GM21423 (cell line): Measurements from ENCODE around the gene ZER1.
"Not testable (repeated sequence)": the region's sequence is repeated elsewhere in the genome, so short reads cannot be mapped to it uniquely, and the experiment has no call there.

Experiments
- ATAC-seq: cut with Tn5 transposase; IDR thresholded peaks from one replicate; pipeline ENCODE4 v1.9.1; 2021; ENCODE audit warnings: mild to moderate bottlenecking, moderate library complexity; ENCODE audit not compliant: unreplicated experiment

Gene ZER1

GRCh38 chr9:128788445-128788844 is 16.7 kb upstream of the ZER1 start:
- ATAC-seq: no peak

GRCh38 chr9:128787659-128788058 is 15.9 kb upstream of the ZER1 start:
- ATAC-seq: no peak

- peak; percentile 85 for ATAC-seq
Observed at GRCh38 chr9:128786681-128787601, 15.2 kb upstream of the ZER1 start, which contains the start of gene TBC1D13. Gene TBC1D13, plus strand, starts transcription at chr9:128787253. Its CDS starts 101 bp downstream, at chr9:128787354.

- no peak for ATAC-seq
Observed at GRCh38 chr9:128785427-128785826, 13.7 kb upstream of the ZER1 start.

- ATAC-seq: no peak
Observed at GRCh38 chr9:128782669-128783068, 10.9 kb upstream of the ZER1 start.

GRCh38 chr9:128781187-128782070 is 9.7 kb upstream of the ZER1 start:
- ATAC-seq: no peak

- not testable (repeated sequence) for ATAC-seq
Observed at GRCh38 chr9:128780093-128780492, 8.4 kb upstream of the ZER1 start.

GRCh38 chr9:128774804-128775203 is 3.1 kb upstream of the ZER1 start:
- no peak for ATAC-seq

GRCh38 chr9:128773049-128773448 is 1.3 kb upstream of the ZER1 start:
- ATAC-seq: no peak

- ATAC-seq: peak; percentile 25
Observed at GRCh38 chr9:128771094-128771721, 519 bp downstream of the ZER1 start.

GRCh38 chr9:128770286-128771030 is 1.3 kb downstream of the ZER1 start:
- ATAC-seq: no peak

- ATAC-seq: no peak
Observed at GRCh38 chr9:128768606-128769005, 3.1 kb downstream of the ZER1 start.

GRCh38 chr9:128765499-128765898 is 6.2 kb downstream of the ZER1 start:
- ATAC-seq: no peak

GRCh38 chr9:128764361-128764760 is 7.4 kb downstream of the ZER1 start:
- ATAC-seq: no peak

- ATAC-seq: no peak
Observed at GRCh38 chr9:128762671-128763449, 8.9 kb downstream of the ZER1 start.

GRCh38 chr9:128757602-128758001 is 14.1 kb downstream of the ZER1 start:
- no peak for ATAC-seq

GRCh38 chr9:128753627-128754026 is 18.1 kb downstream of the ZER1 start:
- no peak for ATAC-seq

- ATAC-seq: no peak
Observed at GRCh38 chr9:128750926-128751595, 20.7 kb downstream of the ZER1 start.

GRCh38 chr9:128747241-128747640 is 24.5 kb downstream of the ZER1 start:
- no peak for ATAC-seq
